Hepatic stellate cell (primary cell): ENCODE measurements around the gene CDC42EP3.

Source experiments
- DNase-seq: peaks from one replicate; pipeline ENCODE4 v3.0.0; 2011; ENCODE audit warnings: low spot score

The CDC42EP3 gene

DNA sequence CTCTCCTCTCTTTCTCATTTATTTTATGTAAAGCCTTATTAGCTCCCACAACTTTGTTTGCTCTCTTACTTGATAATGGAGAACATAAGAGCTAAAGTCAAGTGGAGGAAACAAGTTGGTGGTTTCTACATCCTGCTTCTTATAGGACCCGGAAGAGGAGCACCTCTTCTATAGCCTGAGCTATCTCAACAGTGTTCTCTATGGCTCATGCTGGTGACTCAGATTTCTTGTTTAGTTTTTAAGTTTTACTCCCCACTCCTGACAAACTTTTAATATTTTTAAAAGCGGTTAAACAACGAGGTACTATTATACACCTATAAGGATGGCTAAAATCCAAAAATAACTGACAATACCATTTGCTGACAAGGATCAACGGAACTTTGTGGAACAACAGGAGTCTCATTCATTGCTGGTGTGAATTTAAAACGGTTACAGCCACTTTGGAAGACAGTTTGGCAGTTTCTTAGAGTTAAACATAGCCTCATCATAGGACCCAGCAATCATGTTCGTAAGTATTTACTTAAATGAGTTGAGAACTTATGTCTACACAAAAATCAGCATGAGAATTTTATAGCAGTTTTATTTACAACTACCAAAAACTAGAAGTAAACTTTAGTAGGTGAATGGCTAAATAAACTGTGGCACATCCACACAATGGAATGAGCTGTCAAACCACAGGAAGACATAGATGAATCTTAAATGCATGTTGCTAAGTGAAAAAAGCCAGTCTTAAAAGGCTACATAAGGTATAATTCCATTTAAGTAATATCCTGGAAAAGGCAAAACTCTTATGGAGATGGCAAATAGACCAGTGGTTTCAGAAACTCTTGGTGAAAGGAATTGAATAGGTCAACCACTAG is 12.7 kb upstream of the CDC42EP3 start:
- no peak for DNase-seq

DNA sequence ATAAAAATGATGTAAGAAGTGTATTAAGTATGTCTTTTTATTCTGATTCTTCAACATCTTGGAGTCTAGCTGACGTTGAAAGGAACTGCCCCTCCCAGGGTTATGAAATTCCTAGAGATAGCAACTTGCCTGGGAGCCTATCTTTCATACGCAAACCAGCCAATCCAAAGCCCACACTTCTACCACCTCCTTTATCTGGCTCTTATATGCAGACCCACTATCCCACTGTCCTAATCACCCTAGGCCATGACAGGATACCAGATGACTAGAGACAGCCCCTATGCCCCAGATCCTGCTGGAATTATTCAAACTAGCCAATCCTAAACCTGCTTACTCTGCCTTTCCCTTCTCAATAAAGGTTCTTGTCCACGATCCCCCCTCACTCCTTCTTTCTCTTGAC is 11.8 kb upstream of the CDC42EP3 start:
- no peak for DNase-seq

DNA sequence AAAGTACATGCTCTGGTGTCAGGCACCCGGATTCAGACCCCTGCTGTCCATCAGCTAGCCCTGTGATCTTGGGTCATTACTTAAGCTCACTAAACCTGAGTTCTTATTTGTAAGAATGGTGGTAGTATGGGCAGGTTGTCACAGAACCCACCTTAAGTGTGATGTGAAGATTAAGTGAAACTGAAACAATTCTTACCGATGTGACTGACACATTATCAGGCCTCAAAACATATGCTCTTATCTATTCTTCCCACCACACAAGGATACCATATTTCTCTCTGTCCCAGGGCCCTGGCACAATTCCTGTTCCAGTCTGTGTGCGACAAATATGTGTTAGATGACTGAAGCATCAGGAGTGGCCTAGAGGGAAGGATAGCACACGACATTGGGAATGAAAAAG is 11.0 kb upstream of the CDC42EP3 start:
- no peak for DNase-seq

DNA sequence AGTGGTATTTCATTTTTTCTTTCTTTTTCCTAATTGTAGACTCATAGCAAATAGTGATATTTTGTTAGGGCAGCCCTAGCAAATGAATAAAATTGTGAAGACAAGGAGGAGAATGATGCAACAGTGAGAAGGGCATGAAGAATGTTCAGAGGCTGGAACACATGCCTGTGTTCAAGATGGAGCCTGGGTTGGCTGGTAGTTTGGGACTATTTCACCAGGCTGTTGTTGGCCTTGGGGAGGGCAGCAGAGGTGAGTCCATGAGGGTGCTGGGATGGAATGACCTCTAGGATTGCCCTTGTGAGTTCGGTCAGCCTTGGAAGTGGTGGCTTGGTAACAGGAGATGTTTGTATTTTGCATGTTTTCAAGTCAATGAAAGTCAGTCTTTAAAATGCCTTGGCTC is 10.1 kb upstream of the CDC42EP3 start:
- DNase-seq = no peak

DNA sequence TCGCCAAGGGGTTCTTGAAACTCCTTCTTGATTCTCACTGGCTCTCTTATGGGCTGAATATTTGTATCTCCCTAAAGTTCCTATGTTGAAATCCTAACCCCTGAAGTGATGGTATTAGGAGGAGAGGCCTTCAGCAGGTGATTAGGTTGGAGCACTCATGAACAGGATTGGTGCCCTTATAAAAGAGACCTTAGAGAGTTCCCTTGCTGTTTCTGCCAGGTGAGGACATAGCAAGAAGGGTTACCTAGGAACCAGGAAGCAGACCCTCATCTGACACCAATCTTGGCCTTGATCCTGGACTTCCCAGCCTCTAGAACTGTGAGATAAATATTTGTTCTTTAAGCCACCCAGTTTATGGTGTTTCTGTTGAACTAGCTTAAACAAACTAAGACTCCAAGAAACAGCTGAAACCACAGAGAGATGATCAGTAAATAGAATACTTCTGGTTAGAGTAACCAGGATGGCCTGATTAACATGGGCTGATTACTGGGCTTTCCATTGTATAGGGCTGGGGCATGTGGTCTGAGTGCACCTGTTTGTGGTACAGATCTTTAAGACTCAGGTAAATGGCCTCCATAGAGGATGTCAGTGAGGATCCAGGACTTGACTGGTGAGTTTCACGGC is 7.7 kb upstream of the CDC42EP3 start:
- no peak for DNase-seq

DNA sequence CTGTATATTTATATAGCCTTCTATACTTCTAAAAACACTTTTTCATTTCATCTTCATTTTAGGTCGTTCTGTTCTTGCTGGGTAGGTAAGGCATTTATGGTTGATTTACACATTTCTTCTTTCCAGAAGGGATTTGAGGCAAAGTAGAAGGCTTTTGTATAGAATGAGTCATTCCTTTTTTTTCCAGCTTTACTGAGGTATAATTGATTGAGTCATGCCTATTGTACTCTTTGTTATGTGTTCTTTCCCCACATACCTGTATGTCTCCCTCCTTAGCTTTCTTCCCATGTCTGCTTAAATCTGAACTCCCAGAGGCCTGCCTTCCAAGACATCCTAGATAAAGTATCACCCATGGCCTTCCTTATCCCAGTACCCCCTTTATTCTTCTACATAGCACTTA is 4.8 kb upstream of the CDC42EP3 start:
- no peak for DNase-seq

DNA sequence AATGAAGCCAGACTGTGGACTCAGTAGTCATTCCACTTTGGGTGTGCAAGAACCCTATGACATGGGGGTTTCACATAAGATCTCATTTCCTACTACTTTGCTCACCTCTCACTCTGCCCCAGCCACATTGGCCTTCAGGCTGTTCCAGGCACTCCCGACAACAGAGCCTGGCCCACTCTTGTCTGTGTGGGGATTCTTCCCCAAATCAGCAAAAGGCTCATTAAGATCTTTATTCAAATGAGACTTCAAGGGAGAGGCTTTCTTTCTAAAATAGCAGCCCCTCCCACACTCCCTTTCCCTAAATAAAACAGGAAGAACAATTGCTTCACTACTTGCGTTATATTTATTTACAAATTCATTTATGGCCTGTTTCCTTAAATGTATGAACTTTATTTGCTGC is 3.5 kb upstream of the CDC42EP3 start:
- no peak for DNase-seq

DNA sequence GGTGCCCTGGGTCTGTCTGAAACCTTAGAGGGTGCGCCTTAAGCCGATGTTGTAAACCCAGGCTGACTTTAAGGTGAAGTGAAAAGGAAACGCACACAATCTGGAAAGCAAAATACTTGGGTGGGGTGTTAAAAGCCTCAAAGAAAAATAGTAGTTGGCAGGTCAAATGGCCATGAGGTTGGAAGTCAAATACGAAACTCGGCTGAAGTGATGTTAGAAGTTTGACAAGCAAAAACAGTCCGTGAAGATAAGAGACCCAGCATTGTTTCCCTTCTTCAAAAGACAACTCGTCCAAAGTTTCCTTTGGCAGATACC is 1.4 kb upstream of the CDC42EP3 start:
- DNase-seq = no peak

DNA sequence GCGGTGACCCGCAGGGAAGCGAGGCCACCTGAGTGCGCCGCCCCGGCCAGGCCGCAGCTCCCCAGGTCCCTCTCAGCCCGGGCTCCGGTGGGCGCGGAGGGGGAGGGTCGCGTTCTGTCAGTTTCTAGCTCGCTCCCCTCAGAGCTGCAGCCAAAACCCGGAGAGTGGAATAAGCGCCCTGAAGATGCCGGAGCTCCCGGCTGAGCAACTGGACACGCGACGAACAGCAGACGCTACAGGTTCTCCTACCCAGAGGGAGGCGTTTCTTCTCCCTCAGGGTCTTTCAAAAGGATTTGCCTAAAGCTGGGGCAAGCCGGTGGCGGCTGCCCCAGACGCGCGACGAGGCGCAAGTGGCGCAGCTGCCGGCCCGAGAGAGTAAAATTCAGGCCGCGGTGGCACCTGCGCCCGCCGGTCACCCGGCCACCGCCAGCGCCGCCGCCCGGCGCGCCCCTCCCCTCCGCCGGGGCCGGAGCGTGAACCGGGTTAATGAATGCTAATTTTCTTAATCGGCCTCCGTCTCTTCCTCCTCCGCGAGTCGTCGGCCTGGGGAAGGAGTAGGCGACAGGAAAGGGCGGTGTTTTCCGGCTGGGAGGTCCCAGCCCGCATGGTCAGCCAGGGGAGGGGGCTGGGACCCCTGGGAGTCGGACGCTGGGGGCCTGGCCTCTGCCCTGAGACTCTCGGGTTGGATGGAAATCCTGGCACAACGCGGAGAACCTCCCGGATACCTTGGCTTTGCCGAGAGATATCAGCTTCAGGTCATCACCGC is 845 bp upstream of the CDC42EP3 start:
- peak; percentile 89 for DNase-seq

DNA sequence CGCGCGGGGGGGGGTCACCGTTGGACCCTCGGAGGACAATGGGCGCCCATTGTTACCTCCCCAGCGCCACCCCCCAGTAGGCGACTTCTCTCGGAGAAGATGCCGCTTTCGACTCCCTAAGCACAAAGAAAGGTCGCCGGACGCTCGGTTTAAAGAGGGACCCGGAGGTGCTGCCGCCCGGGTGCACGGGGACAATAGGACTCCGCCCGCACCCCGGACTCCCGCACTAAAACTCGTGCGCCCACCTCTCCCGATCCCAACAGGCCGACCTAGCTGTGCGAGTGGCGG is 318 bp upstream of the CDC42EP3 start:
- DNase-seq = peak; percentile 53

DNA sequence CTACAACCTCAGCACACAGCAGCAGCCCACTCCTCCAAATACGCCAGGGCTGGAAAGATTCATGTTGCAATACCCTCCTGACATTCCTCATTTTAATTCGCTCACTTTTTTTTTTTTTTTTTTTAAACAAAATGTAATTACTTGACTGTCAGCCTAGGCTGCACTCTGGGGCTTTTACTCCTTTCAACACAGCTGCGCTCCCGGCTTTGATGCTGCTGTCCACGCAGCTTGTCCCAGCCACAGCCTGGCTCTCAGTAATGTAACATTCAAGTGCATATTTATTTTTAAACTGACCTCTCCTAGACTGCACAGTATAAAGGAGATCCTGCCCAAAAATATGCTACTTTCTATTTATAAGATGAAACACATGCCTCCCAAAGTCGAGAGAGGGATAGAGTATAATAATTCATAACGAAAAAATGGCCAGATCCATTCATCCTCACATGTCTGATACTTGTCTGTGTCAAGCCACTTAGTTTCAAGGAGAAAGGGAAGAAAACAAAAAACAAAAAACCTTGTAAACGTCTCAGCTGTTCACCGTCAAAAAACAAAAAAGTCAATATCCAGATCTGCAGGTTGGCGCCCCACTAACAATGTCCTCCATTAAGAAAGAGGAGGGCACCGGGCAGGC is 949 bp downstream of the CDC42EP3 start:
- peak; percentile 26 for DNase-seq

DNA sequence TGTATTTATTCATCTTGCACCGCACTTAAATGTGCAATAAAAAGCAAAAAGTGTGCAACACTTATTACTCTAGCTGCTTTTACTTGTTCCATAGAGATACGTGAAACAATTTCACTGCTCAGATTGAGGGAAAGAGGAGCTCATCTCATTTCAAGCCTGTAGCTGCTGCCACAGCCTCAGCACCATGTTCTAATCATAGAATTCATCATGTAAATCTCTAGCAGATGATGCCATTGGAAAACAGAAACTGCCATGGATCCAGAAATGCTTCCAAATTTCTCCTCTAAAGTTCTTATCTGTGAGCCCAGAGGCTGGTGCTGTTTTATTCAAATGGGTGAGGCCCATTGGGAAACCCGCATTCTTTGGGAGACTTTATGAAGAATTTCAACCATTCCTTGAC is 2.0 kb downstream of the CDC42EP3 start:
- DNase-seq = no peak

DNA sequence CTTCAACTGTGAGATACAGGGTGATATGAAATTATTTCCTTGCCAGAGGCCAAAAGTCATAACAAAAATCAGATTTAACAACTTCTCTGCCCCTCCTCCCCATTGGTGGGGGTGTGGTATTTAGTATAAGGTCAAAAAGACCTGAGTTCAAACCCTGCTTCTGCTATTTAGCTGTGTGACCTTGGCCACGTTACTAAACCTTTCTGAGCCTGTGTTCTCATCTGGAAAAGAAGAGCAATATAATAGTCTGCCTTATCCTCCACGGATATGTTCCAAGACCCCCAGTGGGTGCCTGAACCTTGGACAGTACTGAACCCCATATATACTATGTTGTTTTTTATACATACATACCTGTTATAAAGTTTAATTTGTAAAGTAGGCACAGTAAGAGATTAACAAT is 3.7 kb downstream of the CDC42EP3 start:
- no peak for DNase-seq

DNA sequence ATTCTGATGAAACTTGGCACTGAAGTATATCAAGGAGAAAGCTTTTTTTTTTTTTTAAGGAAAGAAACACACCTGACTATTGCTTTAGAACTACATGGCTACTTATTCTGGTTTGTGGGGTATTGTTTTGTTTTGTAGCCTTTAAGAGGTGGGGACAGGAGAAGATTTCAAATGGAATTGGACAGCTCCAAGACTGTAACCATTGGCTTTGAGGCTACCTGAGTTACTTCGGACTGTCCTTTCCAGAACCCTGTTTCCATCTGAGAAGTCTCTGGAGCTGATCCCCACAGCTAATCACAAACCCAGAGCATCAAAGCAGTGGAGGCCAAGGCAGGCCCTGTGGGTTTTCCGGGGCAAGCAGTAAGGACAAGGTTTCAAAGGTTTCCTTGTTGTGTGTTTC is 4.7 kb downstream of the CDC42EP3 start:
- DNase-seq = no peak

DNA sequence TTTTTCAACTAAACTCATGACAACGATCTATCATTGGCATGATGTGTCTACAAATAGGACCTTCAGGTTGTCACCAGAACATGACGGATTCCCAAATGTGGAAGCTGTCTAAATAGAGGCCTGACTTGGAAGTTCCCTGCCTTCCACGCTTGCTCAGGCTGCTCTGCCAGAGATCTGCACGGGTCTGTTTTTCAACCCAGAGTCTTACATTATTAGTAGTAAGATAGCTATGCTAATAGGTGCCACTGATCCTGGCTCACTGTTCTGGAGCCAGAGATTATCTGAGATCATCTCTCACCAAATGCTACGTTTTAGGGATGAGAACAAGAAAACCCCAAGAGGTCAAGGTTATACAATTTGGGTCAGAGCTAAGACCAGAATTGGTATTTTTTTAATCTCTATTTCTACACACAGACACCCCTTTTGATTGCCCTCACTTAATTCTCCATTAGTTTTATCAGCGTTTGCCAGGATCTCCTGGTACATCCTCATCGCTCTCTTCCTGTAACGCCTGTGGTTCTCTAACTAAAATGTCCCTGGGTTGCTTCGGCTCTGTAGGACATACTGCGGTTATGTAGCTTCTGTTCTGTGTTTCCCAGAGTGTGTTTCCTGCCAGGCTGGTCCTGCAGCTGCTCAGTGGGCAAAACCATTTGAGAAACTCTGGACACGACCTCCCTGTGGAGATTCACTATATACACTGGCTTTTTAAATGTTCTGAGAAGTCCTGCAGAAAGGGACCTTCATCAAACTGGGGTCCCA is 5.7 kb downstream of the CDC42EP3 start:
- DNase-seq = no peak

DNA sequence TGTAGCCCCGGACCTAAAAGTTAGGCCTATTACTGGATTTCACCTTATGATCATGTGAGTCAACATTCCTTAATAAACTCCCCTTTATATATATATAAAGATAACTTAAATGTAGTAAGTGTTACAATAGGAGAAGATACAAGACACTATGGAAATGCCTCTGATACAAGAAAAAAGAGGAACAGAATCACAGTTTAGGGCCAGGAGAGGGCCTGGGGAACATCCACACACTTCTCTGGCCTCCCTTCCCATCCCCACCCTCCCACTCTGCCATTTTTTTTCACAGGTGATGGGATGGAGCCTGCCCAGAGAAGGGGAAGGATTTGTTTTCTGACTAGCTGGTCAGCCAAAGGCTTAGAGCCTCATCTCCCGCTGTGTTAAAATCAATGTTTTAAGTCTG is 6.4 kb downstream of the CDC42EP3 start:
- no peak for DNase-seq

DNA sequence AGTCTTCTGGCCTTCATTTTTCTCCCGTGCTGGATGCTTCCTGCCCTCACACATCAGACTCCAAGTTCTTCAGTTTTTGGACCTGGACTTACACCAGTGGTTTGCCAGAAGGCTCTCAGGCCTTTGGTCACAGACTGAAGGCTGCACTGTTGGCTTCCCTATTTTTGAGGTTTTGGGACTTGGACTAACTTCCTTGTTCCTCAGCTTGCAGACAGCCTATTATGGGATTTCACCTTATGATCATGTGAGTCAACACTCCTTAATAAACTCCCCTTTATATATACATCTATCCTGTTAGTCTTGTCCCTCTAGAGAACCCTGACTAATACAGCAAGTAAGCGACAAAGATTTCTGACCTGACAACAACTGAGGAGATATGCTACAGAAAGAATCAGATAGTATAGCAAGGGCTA is 7.2 kb downstream of the CDC42EP3 start:
- DNase-seq = no peak

DNA sequence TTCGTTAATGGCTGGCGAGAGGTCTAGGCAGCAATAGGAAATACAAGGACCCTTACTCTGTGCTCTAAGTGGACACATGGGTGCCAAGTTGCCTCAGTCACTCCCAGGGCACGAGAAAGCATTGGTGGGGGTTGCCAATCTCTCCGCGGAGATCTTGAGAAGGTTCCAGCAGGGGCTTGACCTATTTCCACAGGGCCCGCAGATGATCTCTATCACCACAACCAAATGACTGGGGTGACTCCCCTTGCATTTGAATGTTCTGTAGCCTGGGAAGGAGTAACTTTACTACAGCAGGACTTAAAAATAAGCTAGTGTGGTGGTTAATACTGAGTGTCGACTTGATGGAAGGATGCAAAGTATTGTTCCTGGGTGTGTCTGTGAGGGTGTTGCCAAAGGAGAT is 8.1 kb downstream of the CDC42EP3 start:
- DNase-seq = no peak

DNA sequence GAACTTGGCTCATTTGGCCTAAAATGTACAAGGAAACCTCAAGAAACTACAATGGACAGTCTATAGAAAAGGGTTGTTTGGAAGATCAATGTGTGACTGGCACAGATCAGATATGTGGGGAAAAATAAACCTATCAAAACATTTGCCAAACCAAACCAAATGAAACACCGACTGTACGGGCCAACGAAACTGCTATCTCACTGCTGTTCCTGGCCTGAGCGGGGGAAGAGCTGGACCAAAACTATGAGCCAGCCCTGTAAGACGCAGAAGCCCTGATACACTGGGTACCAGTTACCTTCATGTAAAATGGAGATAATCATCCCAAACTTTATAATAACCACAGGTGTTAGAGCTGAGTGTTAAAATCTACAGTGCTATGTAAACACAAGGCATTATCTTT is 11.7 kb downstream of the CDC42EP3 start:
- DNase-seq = no peak

DNA sequence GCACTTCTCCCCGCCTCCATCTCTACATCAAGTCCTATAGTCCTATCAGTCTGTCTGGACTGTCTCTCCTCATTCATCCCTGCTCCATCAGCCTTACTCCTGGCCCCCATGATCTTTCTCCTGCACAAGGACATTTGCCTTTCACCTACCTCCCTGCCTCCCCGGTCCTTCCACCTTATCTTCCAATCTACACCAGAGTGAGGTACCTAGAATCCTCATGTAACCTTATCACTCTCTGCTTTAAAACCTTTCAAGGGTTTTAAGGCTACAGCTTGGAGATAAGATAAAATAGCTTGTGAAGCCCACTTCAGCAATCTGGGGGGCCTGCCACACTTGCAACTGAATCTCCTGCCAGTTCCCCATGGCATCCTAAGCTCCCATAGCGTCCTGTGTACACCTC is 12.8 kb downstream of the CDC42EP3 start:
- DNase-seq = no peak

DNA sequence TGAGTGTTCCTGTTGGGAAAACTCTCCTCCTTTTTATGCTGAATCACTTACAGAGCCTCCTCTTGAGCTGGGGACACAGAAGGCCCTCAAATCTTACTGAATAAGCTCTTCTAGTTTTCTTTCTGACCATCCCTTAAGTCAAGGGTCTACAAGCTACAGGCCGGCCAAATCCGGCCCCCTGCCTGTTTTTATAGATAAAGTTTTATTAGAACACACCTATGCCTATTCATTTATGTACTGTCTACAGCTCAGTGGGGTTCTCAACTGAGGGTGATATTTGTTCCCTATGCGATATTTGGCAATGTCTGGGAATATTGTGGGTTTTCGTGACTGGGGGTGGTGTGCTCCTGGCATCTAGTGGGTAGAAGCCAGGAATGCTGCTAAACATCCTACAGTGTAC is 14.0 kb downstream of the CDC42EP3 start:
- no peak for DNase-seq
